ENCODE results near the gene BICDL1. TPM values are rescaled to one million over a fixed set of nuclear protein-coding genes. Genes with fewer than 3 reads are reported as not detected.

BICDL1 gene
- total RNA-seq, 1 experiment from 2014 or later: 22.2 TPM

DNA sequence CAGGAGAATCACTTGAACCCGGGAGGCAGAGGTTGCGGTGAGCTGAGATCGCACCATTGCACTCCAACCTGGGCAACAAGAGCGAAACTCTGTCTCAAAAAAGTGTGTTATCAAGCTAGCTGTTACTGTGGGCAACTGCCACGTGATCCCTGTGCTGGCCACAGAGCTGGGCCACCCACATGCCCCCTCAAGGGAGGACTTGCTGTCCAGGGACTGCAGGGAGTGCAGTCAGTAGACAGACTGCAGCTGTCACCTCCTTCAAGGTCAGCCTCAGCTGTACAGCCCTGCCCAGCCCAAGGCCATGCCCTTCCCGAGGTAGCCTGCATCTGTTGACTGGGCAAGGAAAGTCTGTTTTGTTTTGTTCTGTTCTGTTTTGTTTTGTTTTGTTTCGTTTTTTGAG is 46.6 kb upstream of the BICDL1 start:
- TF ChIP-seq, protein P1, sequence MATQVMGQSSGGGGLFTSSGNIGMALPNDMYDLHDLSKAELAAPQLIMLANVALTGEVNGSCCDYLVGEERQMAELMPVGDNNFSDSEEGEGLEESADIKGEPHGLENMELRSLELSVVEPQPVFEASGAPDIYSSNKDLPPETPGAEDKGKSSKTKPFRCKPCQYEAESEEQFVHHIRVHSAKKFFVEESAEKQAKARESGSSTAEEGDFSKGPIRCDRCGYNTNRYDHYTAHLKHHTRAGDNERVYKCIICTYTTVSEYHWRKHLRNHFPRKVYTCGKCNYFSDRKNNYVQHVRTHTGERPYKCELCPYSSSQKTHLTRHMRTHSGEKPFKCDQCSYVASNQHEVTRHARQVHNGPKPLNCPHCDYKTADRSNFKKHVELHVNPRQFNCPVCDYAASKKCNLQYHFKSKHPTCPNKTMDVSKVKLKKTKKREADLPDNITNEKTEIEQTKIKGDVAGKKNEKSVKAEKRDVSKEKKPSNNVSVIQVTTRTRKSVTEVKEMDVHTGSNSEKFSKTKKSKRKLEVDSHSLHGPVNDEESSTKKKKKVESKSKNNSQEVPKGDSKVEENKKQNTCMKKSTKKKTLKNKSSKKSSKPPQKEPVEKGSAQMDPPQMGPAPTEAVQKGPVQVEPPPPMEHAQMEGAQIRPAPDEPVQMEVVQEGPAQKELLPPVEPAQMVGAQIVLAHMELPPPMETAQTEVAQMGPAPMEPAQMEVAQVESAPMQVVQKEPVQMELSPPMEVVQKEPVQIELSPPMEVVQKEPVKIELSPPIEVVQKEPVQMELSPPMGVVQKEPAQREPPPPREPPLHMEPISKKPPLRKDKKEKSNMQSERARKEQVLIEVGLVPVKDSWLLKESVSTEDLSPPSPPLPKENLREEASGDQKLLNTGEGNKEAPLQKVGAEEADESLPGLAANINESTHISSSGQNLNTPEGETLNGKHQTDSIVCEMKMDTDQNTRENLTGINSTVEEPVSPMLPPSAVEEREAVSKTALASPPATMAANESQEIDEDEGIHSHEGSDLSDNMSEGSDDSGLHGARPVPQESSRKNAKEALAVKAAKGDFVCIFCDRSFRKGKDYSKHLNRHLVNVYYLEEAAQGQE (IDR thresholded peaks at IDR 0.05; ENCODE audit: insufficient read depth in 1 of 2, low read depth in 2 of 2, low read length in 1 of 2): no peak
- TF ChIP-seq TCF7L2 (IDR thresholded peaks at IDR 0.05; ENCODE audit: low read depth, low read length): no peak
- no peak for TF ChIP-seq POLR2AphosphoS5 (IDR thresholded peaks at IDR 0.05; ENCODE audit: low read depth, low read length)
- no peak for TF ChIP-seq SIN3A (IDR thresholded peaks at IDR 0.05; ENCODE audit: borderline replicate concordance, insufficient read depth, low read depth, low read length)
- TF ChIP-seq, protein P2, sequence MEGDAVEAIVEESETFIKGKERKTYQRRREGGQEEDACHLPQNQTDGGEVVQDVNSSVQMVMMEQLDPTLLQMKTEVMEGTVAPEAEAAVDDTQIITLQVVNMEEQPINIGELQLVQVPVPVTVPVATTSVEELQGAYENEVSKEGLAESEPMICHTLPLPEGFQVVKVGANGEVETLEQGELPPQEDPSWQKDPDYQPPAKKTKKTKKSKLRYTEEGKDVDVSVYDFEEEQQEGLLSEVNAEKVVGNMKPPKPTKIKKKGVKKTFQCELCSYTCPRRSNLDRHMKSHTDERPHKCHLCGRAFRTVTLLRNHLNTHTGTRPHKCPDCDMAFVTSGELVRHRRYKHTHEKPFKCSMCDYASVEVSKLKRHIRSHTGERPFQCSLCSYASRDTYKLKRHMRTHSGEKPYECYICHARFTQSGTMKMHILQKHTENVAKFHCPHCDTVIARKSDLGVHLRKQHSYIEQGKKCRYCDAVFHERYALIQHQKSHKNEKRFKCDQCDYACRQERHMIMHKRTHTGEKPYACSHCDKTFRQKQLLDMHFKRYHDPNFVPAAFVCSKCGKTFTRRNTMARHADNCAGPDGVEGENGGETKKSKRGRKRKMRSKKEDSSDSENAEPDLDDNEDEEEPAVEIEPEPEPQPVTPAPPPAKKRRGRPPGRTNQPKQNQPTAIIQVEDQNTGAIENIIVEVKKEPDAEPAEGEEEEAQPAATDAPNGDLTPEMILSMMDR (IDR thresholded peaks at IDR 0.05): no peak
- in situ Hi-C loops (cut with HindIII; ENCODE audit: low pct_unique_long_range_greater_than_20kb, low sequenced_read_pairs) (no loop called here), intact Hi-C loops (cut with micrococcal nuclease; ENCODE audit: unreplicated experiment) (no loop called here)
- H3K9me3 ChIP-seq (ENCODE audit: control insufficient read depth, insufficient read depth, low read depth, low read length): no peaks in the 10 kb centered on the region
- H3K27me3 ChIP-seq (ENCODE audit: control insufficient read depth, insufficient read depth, low read length): no peaks in the 10 kb centered on the region
- H3K27ac ChIP-seq (ENCODE audit: low read length): no peak overlapping the region
- H3K4me3 ChIP-seq (ENCODE audit: low read depth in 2 of 2, low read length in 2 of 2): no peak overlapping the region
- no peaks in the 10 kb centered on the region; the same call in 1 of the 2 replicates for H3K4me1 ChIP-seq (ENCODE audit: control insufficient read depth, insufficient read depth, low read length)
- ChIA-PET CTCF (no interaction called here), POLR2A (no interaction called here)
- ATAC-seq (no peak), DNase-seq (ENCODE audit: low read depth, low spot score) (no peak)
- no TSS peak for BruUV-seq (replicated peaks)
- H3K36me3 ChIP-seq (ENCODE audit: control insufficient read depth, insufficient read depth, low read length): no peaks in the 10 kb centered on the region

DNA sequence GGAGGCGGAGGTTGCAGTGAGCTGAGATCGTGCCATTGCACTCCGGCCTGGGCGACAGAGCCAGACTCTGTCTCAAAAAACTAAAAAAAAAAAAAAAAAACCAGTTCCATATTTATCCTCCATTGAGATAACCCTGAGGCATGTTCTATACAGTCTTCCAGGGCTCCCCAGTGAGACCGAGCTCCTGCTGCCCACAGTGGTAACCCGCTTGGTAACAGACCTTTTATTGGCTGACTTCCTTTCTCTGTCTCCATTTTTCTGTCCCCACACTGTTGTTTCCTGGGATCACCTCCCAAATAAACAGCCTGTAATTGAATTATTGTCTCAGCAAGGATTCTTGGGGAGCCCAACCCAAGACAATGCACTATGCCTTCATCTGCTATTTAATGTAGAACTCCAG is 42.8 kb upstream of the BICDL1 start:
- H3K9me3 ChIP-seq (ENCODE audit: control insufficient read depth, insufficient read depth, low read depth, low read length): no peaks in the 10 kb centered on the region
- no peak overlapping the region for H3K4me3 ChIP-seq (ENCODE audit: low read depth in 2 of 2, low read length in 2 of 2)
- no peak for DNase-seq (ENCODE audit: low read depth, low spot score)
- in situ Hi-C loops (cut with HindIII; ENCODE audit: low pct_unique_long_range_greater_than_20kb, low sequenced_read_pairs): no loop called here
- CTCF ChIA-PET: no interaction called here
- POLR2A ChIA-PET: no interaction called here
- no TSS peak for BruUV-seq (replicated peaks)
- intact Hi-C loops (cut with micrococcal nuclease; ENCODE audit: unreplicated experiment): no loop called here
- H3K4me1 ChIP-seq (ENCODE audit: control insufficient read depth, insufficient read depth, low read length): no peaks in the 10 kb centered on the region
- TF ChIP-seq TCF7L2 (IDR thresholded peaks at IDR 0.05; ENCODE audit: low read depth, low read length) (no peak), POLR2AphosphoS5 (IDR thresholded peaks at IDR 0.05; ENCODE audit: low read depth, low read length) (no peak), SIN3A (IDR thresholded peaks at IDR 0.05; ENCODE audit: borderline replicate concordance, insufficient read depth, low read depth, low read length) (no peak)
- TF ChIP-seq, protein P2 (IDR thresholded peaks at IDR 0.05): no peak
- TF ChIP-seq, protein P1 (IDR thresholded peaks at IDR 0.05; ENCODE audit: insufficient read depth in 1 of 2, low read depth in 2 of 2, low read length in 1 of 2): no peak
- ATAC-seq: no peak
- H3K27me3 ChIP-seq (ENCODE audit: control insufficient read depth, insufficient read depth, low read length): no peaks in the 10 kb centered on the region
- H3K27ac ChIP-seq (ENCODE audit: low read length): no peak overlapping the region
- H3K36me3 ChIP-seq (ENCODE audit: control insufficient read depth, insufficient read depth, low read length): no peaks in the 10 kb centered on the region

Data from Panc1 (cell line).